ENCODE results near the gene FRG2. TPM values are rescaled to one million over a fixed set of nuclear protein-coding genes. Genes with fewer than 3 reads are reported as not detected.
"Not testable (repeated sequence)": the region's sequence is repeated elsewhere in the genome, so short reads cannot be mapped to it uniquely, and the experiment has no call there.

Gene FRG2
- total RNA-seq, 1 donor from 2014 or later: not detected

DNA sequence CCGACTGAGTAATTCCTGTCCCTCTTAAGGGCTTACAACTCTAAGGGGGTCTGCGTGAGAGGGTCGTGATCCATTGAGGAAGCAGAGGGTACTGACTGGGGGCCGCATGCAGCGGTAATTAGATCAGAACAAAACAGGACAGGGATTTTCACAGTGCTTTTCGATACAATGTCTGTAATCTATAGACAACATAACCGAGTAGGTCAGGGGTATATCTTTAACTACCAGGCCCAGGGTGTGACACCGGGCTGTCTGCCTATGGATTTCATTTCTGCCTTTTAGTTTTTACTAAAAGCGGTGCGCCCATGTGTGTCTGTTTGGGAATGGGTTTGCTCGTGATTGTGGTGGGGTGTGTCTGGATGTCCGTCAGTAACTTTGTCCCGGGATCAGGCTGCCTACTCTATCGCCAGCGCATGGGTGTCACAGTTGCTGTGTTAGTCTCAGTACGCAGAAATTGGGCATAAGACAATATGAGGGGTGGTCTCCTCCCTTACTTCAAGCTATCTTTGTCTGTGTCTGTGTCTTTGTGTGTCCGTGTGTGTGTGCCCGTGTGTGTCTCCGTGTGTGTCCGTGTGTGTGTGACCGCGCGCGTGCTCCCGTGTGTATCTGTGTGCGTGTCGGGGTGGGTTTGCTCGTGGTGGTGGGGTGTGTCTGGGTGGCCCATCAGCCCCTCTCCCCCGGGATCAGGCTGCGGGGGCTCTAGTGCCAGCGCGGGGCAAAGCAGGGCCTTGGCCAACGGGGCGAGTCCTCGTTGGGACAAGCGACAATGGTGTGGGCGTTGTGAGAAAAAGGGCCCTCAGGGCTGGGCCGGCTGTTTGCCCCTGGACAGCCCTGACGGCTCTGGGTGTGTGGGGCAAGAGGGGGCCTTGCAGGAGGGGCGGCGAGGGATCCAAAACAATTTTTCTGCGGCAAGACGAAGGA is 10.4 kb downstream of the FRG2 start:
- DNase-seq (ENCODE audit: low read depth in 2 of 2): no peak

DNA sequence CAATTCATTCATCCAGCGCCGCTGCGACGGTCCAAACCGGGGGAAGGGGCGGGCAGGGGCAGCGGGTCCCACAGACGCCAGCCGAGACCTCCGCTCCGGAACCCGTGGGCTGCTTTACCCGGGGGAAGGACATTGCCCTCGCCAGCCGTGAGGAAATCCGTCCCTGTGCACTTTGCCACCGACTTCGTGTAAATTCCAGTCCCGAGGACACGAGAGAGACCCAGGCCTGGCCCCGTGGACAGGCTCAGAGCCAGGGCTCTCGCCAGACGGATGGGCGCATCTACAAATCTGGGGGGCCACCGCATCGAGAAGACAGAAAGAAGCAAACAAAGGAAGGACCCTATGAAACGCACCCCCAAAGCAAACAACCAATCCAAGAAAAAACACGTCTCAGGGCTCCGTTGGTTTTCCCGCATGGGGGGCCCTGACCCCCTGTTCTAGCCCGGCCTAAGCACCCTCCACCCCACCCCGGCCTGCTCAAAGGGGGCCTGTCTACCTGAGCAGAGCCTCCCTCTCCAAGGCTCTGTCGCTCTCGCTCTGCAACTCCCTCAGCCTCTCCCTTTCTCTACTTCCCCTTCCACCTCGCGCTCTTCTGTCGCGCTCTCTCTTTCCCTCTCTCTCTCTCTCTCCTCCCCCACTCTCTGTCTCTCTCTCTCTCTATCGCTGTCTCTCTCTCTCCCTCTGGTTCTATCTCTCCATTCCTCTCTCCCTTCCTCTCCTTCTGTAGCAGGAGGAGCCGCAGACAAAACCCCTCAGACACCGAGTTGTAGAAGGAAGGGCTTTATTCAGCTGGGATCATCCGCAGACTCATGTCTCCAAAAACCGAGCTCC is 11.3 kb downstream of the FRG2 start:
- no peak for DNase-seq (ENCODE audit: low read depth in 2 of 2)

DNA sequence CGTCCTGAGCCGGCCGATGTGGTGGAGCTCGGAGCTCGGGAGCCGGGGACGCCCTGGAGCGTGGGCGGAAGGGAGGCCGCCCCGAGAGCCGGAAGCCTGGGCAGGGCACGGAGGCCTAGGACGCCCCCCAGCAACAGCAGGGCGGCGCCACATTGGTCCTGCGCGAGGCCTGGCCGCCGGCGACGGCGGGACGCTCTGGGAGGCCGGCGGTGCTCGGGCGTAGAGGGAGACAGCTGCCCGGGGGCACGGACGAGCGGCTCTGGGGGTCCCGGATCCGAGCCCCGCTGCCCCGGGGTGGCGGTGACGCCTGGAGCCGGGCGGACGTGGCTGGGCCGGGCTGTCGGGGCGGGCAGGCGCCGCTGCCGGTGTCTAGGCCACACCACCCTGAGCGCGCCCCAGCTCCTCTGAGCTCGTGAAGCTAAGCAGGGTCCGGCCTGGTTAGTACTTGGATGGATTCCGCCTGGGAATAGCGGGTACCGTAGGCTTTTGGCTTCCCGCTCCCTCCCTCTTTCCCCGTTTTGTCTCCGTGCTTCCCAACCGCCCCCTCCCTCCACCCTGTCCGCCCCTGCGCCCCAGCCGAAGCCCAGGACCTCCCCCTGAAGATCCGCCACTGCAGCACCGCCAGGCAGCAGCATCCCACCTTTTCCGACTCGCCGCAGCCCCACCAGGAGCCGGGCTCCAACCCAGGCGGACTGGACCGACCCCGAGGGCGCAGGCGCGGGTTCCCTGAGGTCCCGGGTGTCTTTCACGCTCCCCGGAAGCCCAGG is 12.1 kb downstream of the FRG2 start:
- DNase-seq (ENCODE audit: low read depth in 2 of 2): no peak

DNA sequence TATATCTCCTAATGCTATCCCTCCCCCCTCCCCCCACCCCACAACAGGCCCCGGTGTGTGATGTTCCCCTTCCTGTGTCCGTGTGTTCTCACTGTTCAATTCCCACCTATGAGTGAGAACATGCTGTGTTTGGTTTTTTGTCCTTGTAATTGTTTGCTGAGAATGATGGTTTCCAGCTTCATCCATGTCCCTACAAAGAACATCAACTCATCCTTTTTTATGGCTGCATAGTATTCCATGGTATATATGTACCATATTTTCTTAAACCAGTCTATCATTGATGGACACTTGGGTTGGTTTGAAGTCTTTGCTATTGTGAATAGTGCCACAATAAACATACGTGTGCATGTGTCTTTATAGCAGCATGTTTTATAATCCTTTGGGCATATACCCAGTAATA is 37.1 kb downstream of the FRG2 start:
- DNase-seq (ENCODE audit: low read depth in 2 of 2): not testable (repeated sequence)

DNA sequence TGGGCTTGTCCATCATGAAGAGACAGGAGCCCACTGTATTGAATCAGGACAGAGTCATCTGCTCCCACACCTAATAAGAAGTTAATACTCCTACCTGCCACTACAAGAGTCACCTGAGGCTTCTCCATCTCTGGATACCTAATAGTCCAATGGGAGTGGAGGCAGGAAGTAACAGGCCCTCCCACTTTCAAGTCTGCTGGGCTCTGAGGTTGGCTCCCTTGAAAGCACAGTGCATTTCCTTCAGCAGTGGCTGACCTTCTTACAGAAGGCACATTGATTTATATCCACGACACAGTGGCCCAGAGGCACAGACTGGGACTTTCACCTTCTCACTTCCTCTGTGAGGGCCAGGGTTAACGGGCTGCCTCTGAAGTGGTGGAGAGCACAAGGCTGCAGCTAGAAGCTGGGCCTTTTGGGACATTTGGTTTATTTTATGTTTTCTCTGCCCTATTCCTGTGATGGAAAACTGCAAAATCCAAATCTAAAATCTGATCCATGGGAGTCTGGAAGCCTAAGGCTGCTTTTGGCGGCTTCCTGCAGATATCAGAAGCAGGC is 38.1 kb downstream of the FRG2 start:
- no peak for DNase-seq (ENCODE audit: low read depth in 2 of 2)

- DNase-seq (ENCODE audit: low read depth in 2 of 2): not testable (repeated sequence)
These were observed 41.3 kb downstream of the FRG2 start for GRCh38 chr4:189985651-189986243.

GRCh38 chr4:189984661-189985060 is 42.4 kb downstream of the FRG2 start:
- DNase-seq (ENCODE audit: low read depth in 2 of 2): not testable (repeated sequence)

DNA sequence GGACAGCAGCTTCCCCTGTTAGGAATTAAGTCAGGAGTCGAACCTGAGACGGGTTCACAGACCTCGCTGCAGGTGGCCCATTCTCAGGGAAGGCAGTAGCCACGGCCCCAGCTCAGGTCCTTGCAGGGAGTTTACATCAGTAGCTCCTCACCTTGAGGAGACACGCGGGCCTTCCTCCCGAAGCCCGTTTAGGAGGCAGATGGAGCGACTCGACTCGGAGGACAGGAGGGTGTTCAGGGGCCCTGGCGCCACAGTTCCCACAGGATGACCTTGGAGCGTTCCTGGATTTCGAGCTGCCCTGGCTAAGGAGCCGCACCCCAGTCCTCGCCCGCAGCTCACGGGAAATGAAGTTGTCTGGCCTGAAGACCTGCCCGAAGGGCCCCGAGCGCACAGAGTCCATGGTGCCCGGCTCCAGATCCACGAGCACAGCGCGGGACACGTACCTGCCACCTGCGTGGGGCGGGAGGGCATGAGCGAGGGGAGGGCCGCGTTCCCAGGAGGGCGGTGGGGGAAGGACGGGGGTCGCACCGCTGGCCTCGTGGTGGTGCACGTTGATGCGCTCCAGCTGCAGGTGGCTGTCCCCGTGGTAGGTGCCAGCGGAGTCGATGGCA is 43.0 kb downstream of the FRG2 start:
- DNase-seq (ENCODE audit: low read depth in 2 of 2): not testable (repeated sequence)

GRCh38 chr4:189981970-189982369 is 45.1 kb downstream of the FRG2 start:
- no peak for DNase-seq (ENCODE audit: low read depth in 2 of 2)

- not testable (repeated sequence) for DNase-seq (ENCODE audit: low read depth in 2 of 2)
These were observed 46.8 kb downstream of the FRG2 start for GRCh38 chr4:189980292-189980691.

- DNase-seq (ENCODE audit: low read depth in 2 of 2): no peak
These were observed 47.6 kb downstream of the FRG2 start for GRCh38 chr4:189979196-189980047.

Other genes with a start within 250 kb of the FRG2 start
- gene FRG1, start 86.4 kb downstream of the FRG2 start, total RNA-seq: 13.8 and 24.6 TPM in 2 replicates
- gene DBET, start 37.2 kb upstream of the FRG2 start, total RNA-seq: not detected in 2 replicates
- not detected in 2 replicates for gene DUX4, start 146.5 kb upstream of the FRG2 start, total RNA-seq